ENCODE data around the gene TMEM91.

DNA sequence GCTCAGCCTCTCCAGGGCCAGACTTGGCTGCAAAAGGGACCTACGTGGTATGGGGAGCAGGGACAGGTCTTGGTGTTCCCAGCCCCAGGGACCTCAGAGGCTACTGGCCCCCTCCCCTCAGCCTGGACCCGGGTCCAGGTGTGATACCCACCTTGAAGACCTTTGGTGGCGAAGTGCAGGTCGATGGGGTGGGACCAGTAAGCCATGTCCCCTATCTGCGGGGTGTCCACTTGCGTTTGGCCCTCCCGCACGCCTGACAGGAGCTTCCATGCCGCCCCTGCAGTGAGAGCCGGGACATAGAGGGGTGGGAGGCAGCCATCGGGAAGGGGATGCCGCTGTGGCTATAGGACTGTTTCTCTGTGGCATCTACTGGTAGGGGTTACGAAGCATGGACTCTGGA is 18.6 kb upstream of the TMEM91 start:
- TF ChIP-seq, protein P1, sequence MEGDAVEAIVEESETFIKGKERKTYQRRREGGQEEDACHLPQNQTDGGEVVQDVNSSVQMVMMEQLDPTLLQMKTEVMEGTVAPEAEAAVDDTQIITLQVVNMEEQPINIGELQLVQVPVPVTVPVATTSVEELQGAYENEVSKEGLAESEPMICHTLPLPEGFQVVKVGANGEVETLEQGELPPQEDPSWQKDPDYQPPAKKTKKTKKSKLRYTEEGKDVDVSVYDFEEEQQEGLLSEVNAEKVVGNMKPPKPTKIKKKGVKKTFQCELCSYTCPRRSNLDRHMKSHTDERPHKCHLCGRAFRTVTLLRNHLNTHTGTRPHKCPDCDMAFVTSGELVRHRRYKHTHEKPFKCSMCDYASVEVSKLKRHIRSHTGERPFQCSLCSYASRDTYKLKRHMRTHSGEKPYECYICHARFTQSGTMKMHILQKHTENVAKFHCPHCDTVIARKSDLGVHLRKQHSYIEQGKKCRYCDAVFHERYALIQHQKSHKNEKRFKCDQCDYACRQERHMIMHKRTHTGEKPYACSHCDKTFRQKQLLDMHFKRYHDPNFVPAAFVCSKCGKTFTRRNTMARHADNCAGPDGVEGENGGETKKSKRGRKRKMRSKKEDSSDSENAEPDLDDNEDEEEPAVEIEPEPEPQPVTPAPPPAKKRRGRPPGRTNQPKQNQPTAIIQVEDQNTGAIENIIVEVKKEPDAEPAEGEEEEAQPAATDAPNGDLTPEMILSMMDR (conservative IDR thresholded peaks at IDR 0.05; ENCODE audit: low read length), result no peak
- no peak for TF ChIP-seq EZH2phosphoT487 (IDR thresholded peaks at IDR 0.05; ENCODE audit: borderline replicate concordance)

Measured in Loucy (cell line).